Neural cell (in vitro differentiated cells): ENCODE results near the gene GPR107. TPM values are rescaled to one million over a fixed set of nuclear protein-coding genes. Genes with fewer than 3 reads are reported as not detected.

ENCODE experiments used
- H2AFZ ChIP-seq: fragments of 200-600, 300-800 bp; sonication (generic), shearing (Covaris generic); 2 replicates; pipeline ENCODE4 v1.6.0; 2014; ENCODE audit warnings: low read depth, mild to moderate bottlenecking, antibody characterized with exemption, low read length, moderate library complexity
- H3F3A ChIP-seq: fragments of 200-600 bp; shearing (Covaris generic); 2 replicates; pipeline ENCODE4 v1.6.1; 2016; ENCODE audit warnings: mild to moderate bottlenecking, moderate library complexity, mixed read lengths, antibody characterized with exemption, low read length; ENCODE audit not compliant: insufficient read depth, poor library complexity, severe bottlenecking
- H3K27ac ChIP-seq: fragments of 200-600, 300-800 bp; sonication (generic), shearing (Covaris generic); 2 replicates; pipeline ENCODE4 v1.5.1; 2014; ENCODE audit warnings: mild to moderate bottlenecking, low read length, moderate library complexity
- H3K27me3 ChIP-seq: fragments of 300-800, 200-600 bp; sonication (generic), shearing (Covaris generic); 2 replicates; pipeline ENCODE4 v1.6.0; 2014; ENCODE audit warnings: mild to moderate bottlenecking, low read depth, low read length, moderate library complexity; ENCODE audit not compliant: insufficient read depth
- H3K36me3 ChIP-seq: fragments of 300-800, 200-600 bp; sonication (generic), shearing (Covaris generic); 2 replicates; pipeline ENCODE4 v1.5.1; 2014; ENCODE audit warnings: mild to moderate bottlenecking, antibody characterized with exemption, low read length, moderate library complexity; ENCODE audit not compliant: insufficient read depth
- H3K4me2 ChIP-seq: fragments of 300-800, 200-600 bp; sonication (generic), shearing (Covaris generic); 2 replicates; pipeline ENCODE4 v1.6.0; 2014; ENCODE audit warnings: mild to moderate bottlenecking, low read length
- H3K4me3 ChIP-seq: fragments of 300-800, 200-600 bp; sonication (generic), shearing (Covaris generic); 2 replicates; pipeline ENCODE4 v1.5.1; 2014; ENCODE audit warnings: mild to moderate bottlenecking, low read length, moderate library complexity
- H3K79me2 ChIP-seq: fragments of 200-600 bp; shearing (Covaris generic); replicated peaks from 2 replicates; pipeline ENCODE4 v1.6.0; 2014; ENCODE audit warnings: mild to moderate bottlenecking, low read length, moderate library complexity; ENCODE audit not compliant: insufficient read depth
- H3K9ac ChIP-seq: fragments of 300-800, 200-600 bp; sonication (generic), shearing (Covaris generic); 2 replicates; pipeline ENCODE4 v1.6.1; 2016; ENCODE audit warnings: mild to moderate bottlenecking, low read length, mixed read lengths
- H3K9me2 ChIP-seq: fragments of 200-600 bp; shearing (Covaris generic); 2 replicates; pipeline ENCODE4 v1.6.1; 2016; ENCODE audit warnings: mild to moderate bottlenecking, low read length, mixed read lengths; ENCODE audit not compliant: insufficient read depth
- H3K9me3 ChIP-seq: fragments of 200-600, 300-800 bp; sonication (generic), shearing (Covaris generic); 2 replicates; pipeline ENCODE4 v1.6.1; 2016; ENCODE audit warnings: mild to moderate bottlenecking, mixed run types, low read length, moderate library complexity, mixed read lengths
- H4K20me1 ChIP-seq: fragments of 200-600 bp; shearing (Covaris generic); 2 replicates; pipeline ENCODE4 v1.6.1; 2016; ENCODE audit warnings: mild to moderate bottlenecking, mixed run types; ENCODE audit not compliant: insufficient read depth
- EP300 ChIP-seq: fragments of 450-650 bp; conservative IDR thresholded peaks from 2 replicates; pipeline ENCODE4 v1.6.1; 2014; ENCODE audit warnings: antibody characterized with exemption, mild to moderate bottlenecking, moderate library complexity; ENCODE audit not compliant: poor library complexity, severe bottlenecking
- EZH2 ChIP-seq: fragments of 200-600, 300-800 bp; shearing (Covaris generic), sonication (generic); IDR thresholded peaks from 2 replicates; pipeline ENCODE4 v1.6.1; 2014; ENCODE audit warnings: antibody characterized with exemption, low read length, borderline replicate concordance, mild to moderate bottlenecking; ENCODE audit not compliant: insufficient read depth, poor library complexity, severe bottlenecking
- MXI1 ChIP-seq: fragments of 450-650 bp; conservative IDR thresholded peaks from 2 replicates; pipeline ENCODE4 v1.6.1; 2014; ENCODE audit warnings: antibody characterized with exemption, mild to moderate bottlenecking; ENCODE audit not compliant: poor library complexity, severe bottlenecking
- POLR2AphosphoS5 ChIP-seq: IDR thresholded peaks from 2 replicates; pipeline ENCODE4 v1.6.1; 2012
- RAD21 ChIP-seq: fragments of 450-650 bp; conservative IDR thresholded peaks from 2 replicates; pipeline ENCODE4 v1.6.1; 2014; ENCODE audit warnings: antibody characterized with exemption, mild to moderate bottlenecking, moderate library complexity
- SMC3 ChIP-seq: fragments of 450-650 bp; conservative IDR thresholded peaks from 2 replicates; pipeline ENCODE4 v1.6.1; 2014; ENCODE audit warnings: antibody characterized with exemption, mild to moderate bottlenecking, moderate library complexity; ENCODE audit not compliant: poor library complexity
- TAF1 ChIP-seq: IDR thresholded peaks from 2 replicates; pipeline ENCODE4 v1.6.1; 2012; ENCODE audit warnings: low read depth
- polyA plus RNA-seq: library from polyadenylated mRNA; depleted of rRNA; stranded (reverse); fragments of >200 nt; gene quantifications from 2 replicates; pipeline ENCODE4 v1.2.3, GENCODE V29; 2014
- TF ChIP-seq, protein P1 (sequence below): IDR thresholded peaks from 2 replicates; pipeline ENCODE4 v1.6.1; 2012; ENCODE audit warnings: borderline replicate concordance
- TF ChIP-seq, protein P2 (sequence below): fragments of 450-650 bp; IDR thresholded peaks from 2 replicates; pipeline ENCODE4 v1.5.1; 2014; ENCODE audit warnings: antibody characterized with exemption, mild to moderate bottlenecking, moderate library complexity; ENCODE audit not compliant: poor library complexity, severe bottlenecking

Gene GPR107
- polyA plus RNA-seq, 1 donor from 2014 or later = 21.5 TPM

DNA sequence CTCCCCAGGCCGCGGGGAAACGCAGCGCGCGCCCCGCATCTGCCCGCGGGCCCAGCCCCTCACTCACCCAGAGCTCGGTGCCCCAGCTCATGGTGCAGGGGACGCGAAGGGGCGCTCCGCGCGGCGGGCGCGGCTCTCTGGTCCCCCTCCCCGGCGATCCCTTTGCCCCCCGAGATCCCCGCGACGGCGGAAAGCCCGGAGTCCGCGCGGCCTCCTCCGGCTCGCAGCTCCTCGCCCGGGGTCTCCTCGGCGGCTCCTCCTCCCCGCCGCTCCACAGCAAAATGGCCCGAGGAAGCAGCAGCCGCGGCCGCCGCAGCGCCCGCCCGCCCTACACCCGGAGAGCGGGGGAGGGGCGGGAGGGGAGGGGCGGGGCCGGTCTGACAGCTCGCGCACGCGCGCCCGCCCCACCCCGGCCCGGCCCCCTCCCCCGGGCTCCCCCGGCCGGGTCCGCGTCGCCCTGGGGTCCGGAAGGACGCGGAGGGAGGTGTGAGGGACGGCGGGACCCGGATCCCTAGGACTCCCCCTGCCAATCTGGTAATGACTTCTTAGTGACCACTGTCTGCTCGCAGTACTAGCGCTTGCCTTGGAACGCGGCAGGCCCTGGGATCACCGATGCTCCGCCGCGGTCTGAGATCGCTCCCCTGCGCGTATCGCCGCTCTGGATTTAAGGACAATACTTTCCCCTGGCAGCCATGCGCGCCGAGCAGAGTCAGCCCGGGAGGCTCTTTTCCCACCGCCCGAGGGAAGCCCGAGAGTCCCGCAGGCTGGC, 10.6 kb upstream of the GPR107 start, which contains the start of gene FNBP1:
Gene FNBP1, minus strand, starts transcription at position 305 of the 769 bp plus-strand sequence. Its CDS starts 214 bp downstream, at position 91.
- peak within 1 kb of the TSS; percentile 68 for H3K4me2 ChIP-seq

DNA sequence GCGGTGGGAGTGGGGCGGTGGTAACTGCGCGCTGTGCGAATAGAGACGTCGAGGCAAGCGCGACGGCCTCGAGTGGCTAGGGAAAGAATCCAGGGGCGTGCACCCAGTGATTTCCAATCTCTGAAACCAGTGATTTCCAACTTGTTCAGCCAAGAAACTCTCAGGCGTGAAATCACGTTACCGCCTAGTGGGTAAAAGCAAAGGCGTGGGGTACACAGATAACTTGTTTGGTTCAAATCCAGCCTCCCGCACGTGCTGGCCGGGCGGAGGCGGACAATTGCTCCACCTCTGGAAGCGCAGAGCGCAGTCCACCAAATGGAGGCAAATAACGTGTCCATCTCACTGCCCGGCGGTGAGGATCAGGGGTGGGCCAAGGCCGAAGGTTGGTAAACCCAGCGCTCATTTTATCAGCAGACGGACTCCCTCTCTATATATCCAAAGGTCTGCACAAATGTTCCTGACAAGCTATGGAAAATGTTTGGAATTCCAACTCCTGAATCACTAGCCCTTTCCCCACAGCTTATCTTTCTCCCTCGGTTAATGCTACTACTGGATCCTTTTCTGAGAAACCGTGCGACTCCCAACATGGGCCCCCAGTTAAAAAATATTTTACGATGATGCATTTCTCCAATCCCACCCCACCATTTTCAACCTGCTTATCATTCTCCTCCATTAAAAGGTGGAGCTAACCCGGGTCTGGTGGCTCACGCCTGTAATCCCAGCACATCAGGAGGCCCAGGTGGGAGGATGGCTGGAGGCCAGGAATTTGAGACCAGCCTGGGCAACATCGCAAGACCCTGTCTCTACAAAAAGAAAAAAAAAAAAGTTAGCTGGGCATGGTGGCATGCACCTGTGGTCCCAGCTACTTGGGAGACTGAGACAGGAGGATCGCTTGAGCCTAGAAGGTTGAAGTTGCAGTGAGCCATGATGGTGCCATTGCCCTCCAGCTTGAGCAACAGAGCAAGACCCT, 9.8 kb upstream of the GPR107 start:
- Histone ChIP-seq H3F3A (no peaks in the 10 kb centered on the region), H3K4me2 (peak overlapping the region; percentile 68), H3K9ac (peak overlapping the region; percentile 85), H3K9me2 (no peaks in the 10 kb centered on the region), H3K9me3 (no peaks in the 10 kb centered on the region), H3K27ac (peak overlapping the region; percentile 84), H3K79me2 (peaks cover 22% of the 10 kb centered on the region), H4K20me1 (no peaks in the 10 kb centered on the region), H3K27me3 (no peaks in the 10 kb centered on the region), H3K4me3 (peak overlapping the region; percentile 93), H3K36me3 (no peaks in the 10 kb centered on the region), H2AFZ (peak overlapping the region; percentile 83)
- TF ChIP-seq MXI1 (peak; percentile 49), RAD21 (peak; percentile 4), POLR2AphosphoS5 (no peak)
- TF ChIP-seq, protein P1, sequence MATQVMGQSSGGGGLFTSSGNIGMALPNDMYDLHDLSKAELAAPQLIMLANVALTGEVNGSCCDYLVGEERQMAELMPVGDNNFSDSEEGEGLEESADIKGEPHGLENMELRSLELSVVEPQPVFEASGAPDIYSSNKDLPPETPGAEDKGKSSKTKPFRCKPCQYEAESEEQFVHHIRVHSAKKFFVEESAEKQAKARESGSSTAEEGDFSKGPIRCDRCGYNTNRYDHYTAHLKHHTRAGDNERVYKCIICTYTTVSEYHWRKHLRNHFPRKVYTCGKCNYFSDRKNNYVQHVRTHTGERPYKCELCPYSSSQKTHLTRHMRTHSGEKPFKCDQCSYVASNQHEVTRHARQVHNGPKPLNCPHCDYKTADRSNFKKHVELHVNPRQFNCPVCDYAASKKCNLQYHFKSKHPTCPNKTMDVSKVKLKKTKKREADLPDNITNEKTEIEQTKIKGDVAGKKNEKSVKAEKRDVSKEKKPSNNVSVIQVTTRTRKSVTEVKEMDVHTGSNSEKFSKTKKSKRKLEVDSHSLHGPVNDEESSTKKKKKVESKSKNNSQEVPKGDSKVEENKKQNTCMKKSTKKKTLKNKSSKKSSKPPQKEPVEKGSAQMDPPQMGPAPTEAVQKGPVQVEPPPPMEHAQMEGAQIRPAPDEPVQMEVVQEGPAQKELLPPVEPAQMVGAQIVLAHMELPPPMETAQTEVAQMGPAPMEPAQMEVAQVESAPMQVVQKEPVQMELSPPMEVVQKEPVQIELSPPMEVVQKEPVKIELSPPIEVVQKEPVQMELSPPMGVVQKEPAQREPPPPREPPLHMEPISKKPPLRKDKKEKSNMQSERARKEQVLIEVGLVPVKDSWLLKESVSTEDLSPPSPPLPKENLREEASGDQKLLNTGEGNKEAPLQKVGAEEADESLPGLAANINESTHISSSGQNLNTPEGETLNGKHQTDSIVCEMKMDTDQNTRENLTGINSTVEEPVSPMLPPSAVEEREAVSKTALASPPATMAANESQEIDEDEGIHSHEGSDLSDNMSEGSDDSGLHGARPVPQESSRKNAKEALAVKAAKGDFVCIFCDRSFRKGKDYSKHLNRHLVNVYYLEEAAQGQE = peak; percentile 5

More for the DNA sequence above, 10.6 kb upstream of the GPR107 start, which contains the start of gene FNBP1:
- H3K9me3 ChIP-seq = no peaks in the 10 kb centered on the region
- peak within 1 kb of the TSS; percentile 83 for H2AFZ ChIP-seq
- H3K27ac ChIP-seq = peak within 1 kb of the TSS; percentile 84
- peak within 1 kb of the TSS; percentile 93 for H3K4me3 ChIP-seq
- no peaks in the 10 kb centered on the region for H4K20me1 ChIP-seq
- peak within 1 kb of the TSS; percentile 85 for H3K9ac ChIP-seq
- H3K79me2 ChIP-seq = peaks cover 29% of the 10 kb centered on the region
- TF ChIP-seq, protein P2, sequence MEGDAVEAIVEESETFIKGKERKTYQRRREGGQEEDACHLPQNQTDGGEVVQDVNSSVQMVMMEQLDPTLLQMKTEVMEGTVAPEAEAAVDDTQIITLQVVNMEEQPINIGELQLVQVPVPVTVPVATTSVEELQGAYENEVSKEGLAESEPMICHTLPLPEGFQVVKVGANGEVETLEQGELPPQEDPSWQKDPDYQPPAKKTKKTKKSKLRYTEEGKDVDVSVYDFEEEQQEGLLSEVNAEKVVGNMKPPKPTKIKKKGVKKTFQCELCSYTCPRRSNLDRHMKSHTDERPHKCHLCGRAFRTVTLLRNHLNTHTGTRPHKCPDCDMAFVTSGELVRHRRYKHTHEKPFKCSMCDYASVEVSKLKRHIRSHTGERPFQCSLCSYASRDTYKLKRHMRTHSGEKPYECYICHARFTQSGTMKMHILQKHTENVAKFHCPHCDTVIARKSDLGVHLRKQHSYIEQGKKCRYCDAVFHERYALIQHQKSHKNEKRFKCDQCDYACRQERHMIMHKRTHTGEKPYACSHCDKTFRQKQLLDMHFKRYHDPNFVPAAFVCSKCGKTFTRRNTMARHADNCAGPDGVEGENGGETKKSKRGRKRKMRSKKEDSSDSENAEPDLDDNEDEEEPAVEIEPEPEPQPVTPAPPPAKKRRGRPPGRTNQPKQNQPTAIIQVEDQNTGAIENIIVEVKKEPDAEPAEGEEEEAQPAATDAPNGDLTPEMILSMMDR = no peak
- TF ChIP-seq EZH2 = no peak
- peak; percentile 56 for TF ChIP-seq MXI1
- peak; percentile 94 for TF ChIP-seq TAF1
- peak; percentile 85 for TF ChIP-seq POLR2AphosphoS5
- TF ChIP-seq, protein P1 = peak; percentile 87
- TF ChIP-seq SMC3 = peak; percentile 16
- TF ChIP-seq EP300 = no peak
- TF ChIP-seq RAD21 = peak; percentile 11
- H3K27me3 ChIP-seq = no peaks in the 10 kb centered on the region
- H3K9me2 ChIP-seq = no peaks in the 10 kb centered on the region
- H3F3A ChIP-seq = no peaks in the 10 kb centered on the region
- no peaks in the 10 kb centered on the region for H3K36me3 ChIP-seq
